Left hindlimb (tissue), 1 donor: ENCODE measurements around the gene PPFIA3.
A peak's percentile ranks its signal among the peaks of the same experiment; 100 is the strongest.
"Not testable (repeated sequence)": the region's sequence is repeated elsewhere in the genome, so short reads cannot be mapped to it uniquely, and the experiment has no call there.

Experiments used
- DNase-seq: peaks from one replicate; pipeline ENCODE4 v3.0.0-alpha.2; 2018

Gene PPFIA3

DNA sequence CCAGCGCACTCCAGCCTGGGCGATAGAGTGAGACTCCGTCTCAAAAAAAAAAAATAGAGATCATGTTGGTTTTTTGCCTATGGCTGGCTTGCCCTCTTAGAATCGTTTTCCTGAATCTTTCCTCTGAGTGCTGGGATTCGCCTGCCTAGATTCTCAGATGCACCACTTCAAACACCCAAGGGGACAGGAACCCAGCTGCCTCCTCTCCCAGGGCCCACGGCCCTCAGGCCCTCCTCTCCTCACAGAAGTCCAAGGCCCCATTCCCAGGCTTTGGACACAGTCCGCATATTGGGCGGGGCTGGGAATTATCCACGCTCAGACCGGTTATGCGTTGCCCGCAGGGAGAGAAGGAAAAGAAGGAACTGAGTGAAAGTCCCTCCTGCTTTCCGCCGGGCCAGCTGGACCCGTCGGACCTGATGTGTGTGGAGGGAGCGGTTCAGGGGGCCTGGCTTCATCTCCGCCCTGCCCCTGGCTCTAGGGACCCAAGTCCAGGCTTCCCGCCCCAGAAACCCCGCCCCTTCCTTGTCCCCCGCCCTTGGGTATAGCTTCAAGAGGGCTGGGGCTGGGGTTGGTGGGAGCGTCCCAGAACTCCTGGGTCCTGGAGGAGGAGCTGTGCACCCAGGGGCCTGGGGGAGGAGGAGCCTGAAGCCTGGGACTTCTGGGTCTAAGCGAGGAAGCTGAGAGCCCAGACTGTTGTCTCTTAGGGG is 5.8 kb downstream of the PPFIA3 start:
- no peak for DNase-seq

DNA sequence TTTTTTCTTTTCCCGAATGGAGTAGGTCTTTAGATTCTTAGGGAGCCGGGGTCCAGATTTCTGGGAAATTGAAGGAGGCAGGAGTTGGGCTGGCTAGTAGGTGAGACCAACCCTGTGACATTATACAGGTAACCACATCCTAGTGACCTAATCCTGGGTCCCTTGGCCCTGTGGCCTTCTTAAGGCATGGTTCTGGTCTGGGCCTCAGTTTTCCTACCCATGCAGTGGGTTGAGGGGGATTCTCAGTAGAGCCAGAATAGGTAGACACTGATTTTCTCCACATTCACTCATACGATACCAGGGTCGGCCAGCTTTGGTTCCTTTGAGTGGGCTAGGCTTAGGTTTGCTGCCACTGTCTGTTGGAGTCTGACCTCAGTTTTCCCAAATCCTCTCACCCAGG is 7.2 kb downstream of the PPFIA3 start:
- DNase-seq = no peak

DNA sequence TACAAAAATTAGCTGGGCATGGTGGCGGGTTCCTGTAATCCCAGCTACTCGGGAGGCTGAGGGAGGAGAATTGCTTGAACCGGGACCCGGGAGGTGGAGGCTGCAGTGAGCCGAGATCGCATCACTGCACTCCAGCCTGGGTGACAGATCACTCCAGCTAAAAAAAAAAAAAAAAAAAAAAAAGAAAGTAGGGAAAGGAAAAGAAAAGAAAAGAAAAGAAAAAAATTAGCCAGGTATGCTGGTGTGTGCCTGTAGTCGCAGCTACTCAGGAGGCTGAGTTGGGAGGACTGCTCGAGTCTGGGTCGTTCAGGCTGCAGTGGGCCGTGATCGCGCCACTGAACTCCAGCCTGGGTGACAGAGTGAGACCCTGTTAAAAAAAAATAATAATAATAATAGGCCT is 7.9 kb downstream of the PPFIA3 start:
- not testable (repeated sequence) for DNase-seq

DNA sequence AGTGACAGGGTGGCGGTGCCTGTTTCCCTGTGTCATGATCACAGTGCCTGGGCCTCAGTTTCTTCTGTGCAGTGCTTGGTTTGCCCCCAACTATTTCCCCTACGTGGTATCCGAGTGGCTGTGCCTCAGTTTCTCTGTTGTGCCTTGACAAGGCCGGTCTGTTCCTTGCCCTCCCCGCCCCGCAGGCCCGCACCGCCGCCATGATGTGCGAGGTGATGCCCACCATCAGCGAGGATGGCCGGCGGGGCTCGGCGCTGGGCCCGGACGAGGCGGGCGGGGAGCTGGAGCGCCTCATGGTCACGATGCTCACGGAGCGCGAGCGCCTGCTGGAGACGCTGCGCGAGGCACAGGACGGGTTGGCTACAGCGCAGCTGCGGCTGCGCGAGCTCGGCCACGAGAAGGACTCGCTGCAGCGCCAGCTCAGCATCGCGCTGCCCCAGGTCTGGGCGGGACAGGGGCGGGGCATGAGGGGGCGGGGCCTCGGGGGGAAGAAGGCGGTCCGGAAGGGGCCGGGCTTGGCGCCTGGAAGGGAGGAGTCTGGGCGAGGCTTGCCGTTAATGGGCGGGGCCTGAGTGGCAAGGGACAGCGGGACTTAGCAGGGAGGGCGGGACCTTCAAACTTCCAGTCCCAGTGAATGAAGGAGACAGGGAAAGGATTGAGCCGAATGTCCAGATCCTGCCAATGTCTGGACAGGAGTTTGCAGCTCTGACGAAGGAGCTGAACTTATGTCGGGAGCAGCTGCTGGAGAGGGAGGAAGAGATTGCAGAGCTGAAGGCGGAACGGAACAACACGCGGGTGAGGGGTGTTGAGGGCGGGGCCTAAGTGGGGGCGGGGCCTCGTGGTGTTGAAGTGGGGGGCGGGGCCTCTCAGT is 8.6 kb downstream of the PPFIA3 start:
- DNase-seq = peak; percentile 98

DNA sequence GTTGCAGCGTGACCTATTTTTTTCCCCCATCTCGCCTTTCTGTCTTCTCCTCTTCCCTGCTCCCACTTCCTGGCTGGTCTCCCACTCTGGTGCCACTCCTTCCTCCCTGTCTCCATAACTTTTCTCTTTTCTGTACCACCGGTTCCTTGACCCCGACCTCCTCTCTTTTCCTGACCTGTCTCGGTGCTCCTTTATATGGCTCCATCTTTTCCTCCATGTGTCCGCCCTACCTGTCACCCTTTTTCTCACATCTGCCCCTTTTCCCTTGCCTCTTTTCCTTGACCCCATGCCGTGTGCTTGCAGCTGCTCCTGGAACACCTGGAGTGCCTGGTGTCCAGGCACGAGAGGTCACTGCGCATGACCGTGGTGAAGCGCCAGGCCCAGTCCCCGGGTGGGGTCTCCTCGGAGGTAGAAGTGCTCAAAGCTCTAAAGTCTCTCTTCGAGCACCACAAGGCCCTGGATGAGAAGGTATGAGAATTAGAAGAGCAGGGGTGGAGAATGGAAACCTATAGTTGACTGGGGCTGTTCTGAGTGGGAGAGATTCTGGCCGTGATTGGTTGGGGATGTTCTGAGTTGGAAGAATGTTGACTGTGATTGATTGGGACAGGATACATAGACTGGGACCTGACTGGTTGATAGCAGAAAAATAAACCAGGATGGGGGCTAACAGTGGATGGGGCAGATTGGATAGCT is 9.3 kb downstream of the PPFIA3 start:
- peak; percentile 17 for DNase-seq

DNA sequence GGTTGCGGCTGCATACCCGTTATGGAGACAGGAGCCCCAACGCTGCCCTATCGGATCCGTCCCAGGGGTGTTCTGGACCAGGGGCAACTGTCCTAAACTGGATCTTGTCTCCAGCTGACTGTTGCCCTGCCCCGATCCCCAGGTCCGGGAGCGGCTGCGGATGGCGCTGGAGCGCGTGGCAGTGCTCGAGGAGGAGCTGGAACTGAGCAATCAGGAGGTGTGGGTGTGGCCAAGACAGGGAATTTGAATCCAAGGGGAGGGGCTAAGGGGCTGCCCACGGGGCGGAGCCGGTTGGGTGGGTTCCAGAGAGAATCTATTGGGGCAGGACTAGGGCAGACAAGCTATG is 9.9 kb downstream of the PPFIA3 start:
- DNase-seq = peak; percentile 45

DNA sequence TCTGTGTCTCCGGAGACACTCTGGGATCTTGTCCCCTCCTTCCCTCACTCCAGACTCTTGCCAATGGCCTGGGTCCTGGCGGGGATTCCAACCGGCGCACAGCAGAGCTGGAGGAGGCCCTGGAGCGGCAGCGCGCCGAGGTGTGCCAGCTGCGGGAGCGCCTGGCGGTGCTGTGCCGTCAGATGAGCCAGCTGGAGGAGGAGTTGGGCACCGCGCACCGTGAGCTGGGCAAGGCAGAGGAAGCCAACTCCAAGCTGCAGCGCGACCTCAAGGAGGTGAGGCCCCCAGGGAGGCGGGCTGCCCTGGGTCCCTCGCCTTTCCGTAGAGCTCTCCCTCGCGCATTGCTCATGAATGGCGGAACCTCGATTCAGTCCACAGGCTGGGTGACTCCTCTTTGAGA is 11.0 kb downstream of the PPFIA3 start:
- no peak for DNase-seq

DNA sequence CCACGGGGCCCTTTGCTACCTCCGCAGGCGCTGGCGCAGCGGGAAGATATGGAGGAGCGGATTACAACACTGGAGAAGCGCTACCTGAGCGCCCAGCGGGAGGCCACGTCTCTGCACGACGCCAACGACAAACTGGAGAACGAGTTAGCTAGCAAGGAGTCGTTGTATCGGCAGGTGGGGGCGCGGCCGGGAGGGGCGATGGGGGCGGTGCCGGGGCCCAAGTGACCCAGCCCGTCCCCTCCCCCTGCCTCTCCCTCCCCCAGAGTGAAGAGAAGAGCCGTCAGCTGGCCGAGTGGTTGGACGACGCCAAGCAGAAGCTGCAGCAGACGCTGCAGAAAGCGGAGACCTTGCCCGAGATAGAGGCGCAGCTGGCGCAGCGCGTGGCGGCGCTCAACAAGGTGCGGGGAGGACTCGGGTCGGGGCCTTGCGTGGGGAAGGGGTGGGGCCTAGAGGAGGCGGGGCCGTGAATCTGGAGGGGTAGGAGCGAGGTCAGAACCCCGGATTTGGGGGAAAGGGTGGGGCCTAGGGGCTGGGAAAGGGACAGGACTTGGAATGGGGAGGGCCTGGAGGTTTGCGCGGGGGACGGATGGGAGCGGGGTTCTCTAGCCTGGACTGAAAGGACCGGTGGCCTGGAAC is 13.7 kb downstream of the PPFIA3 start:
- peak; percentile 53 for DNase-seq

DNA sequence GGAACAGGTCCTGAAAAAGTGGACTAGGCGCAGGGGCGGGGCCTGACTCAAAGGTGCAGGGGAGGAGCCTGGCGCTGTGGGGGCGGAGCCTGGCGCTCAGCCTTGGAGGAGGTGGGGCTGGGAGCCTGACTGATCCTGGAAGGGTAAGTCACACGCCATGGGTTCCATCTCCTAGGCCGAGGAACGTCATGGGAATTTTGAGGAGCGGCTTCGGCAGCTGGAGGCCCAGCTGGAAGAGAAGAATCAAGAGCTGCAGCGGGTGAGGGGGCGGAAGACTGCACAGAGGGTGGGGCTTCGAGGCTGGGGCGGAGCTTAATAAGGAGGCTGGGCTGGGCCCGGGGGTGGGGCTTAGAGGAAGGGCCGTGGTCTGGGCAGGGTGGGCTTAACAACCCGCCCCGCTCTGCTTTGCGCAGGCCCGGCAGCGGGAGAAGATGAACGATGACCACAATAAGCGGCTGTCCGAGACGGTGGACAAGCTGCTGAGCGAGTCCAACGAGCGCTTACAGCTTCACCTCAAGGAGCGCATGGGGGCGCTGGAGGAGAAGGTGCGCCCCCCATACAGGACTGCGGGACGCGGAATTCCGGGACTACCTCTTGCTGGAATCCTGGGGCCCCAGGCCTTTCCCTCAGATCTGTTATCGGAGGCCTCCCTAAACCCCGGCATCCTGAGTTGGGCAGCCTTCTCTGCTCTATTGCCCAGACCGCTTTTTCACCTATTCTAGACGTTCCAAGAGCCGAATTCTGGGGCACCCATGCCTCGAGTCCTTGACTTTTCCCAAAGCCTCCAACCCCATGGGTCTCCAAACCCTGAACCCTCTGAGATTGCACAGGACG is 14.5 kb downstream of the PPFIA3 start:
- DNase-seq = peak; percentile 86

DNA sequence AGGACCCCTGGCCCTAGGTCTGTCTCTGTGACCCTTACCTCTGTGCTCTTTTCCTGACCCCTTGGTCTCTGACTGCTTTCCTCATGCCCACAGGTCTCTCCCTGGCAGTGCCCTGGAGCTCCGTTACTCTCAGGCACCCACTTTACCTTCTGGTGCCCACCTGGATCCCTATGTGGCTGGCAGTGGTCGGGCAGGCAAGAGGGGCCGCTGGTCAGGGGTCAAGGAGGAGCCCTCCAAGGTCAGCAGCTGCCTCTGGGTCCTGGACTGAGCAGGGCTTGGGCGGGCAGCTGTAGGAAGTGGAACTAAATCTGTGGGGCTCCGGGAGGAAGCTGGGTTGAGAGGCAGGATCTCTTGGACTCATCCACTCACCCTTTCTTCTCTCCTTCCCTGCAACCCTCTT is 16.3 kb downstream of the PPFIA3 start:
- DNase-seq = no peak

DNA sequence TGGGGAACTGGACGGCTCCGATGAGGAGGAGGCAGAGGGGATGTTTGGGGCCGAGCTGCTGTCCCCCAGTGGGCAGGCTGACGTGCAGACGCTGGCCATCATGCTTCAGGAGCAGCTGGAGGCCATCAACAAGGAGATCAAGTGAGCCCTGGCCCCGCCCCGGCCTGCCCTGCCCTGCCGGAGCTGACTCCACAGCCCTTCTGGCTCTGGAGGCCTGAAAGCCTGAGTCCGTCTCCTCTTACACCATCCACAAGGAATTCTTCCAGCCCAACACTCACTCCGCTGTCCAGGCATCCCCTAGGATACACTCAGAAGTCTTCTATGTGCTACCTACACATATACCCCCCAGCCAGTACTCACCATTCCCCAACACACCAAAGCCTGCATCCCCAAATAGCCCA is 17.4 kb downstream of the PPFIA3 start:
- peak; percentile 32 for DNase-seq

DNA sequence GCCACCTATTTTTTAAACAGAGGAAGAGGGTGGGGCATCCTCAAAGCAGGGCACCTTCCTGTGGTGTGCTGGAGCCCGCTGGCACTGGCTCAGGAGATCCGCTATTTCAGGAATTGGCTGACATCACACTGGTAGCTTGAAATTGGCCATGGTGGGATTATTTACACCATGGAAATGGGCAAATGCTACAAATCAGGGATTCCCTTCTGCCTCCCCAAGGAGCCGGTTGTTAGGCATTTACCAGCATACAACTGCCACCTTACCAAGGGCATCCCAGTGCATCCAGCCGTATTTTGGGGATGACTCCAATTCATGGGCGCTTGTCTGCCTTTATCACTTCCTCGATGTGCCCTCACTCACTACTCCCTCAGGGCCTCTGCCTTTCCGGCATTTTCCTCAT is 21.6 kb downstream of the PPFIA3 start:
- DNase-seq = no peak

DNA sequence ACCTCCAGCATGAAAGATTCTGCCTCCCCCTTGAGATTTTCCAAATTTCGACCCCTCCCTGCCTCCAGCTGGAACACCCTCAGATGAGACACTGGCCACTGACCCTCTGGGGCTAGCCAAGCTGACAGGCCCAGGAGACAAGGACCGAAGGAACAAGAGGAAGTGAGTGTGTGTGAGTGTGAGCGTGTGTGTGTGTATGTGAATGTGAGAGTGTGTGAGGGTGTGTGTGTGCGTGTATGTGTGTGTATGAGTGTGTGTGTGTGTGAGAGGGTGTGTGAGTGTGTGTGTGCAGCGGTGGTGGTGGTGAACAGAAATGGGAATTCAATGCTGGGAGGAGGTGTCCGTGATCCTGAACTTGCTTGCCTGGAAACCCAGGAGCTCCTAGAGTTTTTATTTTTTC is 22.0 kb downstream of the PPFIA3 start:
- no peak for DNase-seq

DNA sequence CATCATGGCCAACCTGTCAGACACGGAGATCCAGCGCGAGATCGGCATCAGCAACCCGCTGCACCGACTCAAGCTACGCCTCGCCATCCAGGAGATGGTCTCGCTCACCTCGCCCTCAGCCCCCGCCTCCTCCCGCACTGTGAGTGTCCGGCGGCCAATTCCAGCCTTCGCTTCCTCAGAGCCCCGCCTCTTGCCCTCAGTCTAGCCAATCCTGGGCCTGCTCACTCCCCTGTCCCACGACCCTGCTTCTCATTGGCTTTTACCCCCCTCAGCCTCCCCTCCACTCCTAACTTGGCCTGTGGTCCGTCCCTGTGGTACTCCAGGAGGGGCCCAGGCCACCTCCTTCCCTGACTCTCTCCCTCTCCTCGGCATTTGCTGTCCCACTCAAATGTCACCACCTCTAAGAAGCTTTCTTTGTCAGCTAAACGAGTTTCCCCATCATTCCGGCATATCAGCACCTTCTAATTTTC is 23.6 kb downstream of the PPFIA3 start:
- peak; percentile 92 for DNase-seq

DNA sequence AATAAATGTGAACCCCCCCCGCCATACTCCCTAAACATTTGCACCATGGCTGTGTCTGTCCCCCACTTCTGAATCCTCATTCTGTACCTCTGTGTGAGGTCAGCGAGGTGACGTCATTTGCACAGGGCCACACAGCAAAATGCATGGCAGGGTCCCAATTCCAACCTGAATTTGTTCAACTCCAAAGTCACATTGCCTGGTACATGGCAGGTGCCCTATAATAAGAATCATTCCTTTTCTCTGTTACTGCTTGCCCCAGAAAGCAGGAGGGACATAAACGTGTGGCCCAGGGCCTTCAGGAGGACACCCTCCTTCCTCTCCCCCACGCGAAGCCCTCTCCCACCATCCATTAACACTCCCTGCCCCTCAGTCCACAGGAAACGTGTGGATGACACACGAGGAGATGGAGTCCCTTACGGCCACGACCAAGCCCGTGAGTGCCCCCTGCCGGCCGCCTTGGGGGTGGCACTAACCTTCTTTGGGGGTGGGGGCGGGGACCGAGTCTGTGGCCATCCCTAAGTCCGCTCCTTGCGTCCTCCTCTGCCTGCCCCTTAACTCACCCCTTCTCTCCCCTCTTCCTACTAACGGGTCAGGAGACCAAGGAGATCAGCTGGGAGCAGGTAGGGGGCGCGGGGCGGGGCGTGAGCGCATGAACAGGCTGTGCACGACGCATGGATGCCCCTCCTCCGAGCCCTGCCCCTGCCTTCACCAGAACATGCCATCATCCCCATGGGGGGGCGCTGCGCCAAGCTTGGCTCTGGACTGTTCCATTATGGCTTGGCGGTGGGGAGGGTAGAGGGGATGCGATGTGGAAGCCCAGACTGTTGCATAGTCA is 26.4 kb downstream of the PPFIA3 start:
- DNase-seq = peak; percentile 85

DNA sequence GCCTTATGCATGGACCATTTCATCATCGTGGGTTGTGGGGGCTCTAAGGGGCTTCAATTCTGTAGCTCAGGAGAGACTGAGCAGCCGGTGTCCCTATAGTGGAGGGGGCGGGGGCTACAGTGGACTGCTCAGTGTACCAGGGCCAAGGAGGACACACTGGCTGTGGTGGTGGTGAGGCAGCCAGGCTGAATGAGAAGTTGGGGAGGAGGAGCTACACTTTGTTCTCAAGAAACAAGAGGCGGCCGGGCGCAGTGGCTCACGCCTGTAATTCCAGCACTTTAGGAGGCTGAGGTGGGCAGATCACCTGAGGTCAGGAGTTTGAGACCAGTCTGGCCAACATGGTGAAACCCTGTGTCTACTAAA is 27.0 kb downstream of the PPFIA3 start:
- not testable (repeated sequence) for DNase-seq

DNA sequence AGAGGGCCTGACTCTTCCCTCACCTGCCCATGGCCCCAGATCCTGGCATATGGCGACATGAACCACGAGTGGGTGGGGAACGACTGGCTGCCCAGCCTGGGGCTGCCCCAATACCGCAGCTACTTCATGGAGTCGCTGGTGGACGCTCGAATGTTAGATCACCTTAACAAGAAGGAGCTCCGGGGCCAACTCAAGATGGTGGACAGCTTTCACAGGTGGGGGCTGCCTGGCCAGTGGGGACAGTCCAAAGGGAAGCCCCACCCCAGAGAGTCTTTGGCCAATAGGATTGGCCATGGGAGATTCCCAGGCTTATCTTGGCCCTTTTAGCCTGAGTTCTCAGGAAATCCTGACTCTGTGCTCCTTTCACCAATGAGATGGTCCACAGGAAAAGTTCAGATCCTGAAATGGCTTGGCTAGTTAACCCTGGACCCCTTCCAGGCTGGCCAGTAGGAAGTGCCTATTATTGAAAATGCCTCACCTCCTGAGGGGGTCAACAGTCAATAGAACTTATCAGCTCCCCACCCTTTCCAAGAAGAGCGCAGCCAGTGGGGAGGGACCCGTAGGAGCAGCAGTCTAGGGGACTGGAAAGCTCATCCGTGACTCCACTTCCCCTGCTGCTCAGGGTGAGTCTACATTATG is 28.8 kb downstream of the PPFIA3 start:
- no peak for DNase-seq

DNA sequence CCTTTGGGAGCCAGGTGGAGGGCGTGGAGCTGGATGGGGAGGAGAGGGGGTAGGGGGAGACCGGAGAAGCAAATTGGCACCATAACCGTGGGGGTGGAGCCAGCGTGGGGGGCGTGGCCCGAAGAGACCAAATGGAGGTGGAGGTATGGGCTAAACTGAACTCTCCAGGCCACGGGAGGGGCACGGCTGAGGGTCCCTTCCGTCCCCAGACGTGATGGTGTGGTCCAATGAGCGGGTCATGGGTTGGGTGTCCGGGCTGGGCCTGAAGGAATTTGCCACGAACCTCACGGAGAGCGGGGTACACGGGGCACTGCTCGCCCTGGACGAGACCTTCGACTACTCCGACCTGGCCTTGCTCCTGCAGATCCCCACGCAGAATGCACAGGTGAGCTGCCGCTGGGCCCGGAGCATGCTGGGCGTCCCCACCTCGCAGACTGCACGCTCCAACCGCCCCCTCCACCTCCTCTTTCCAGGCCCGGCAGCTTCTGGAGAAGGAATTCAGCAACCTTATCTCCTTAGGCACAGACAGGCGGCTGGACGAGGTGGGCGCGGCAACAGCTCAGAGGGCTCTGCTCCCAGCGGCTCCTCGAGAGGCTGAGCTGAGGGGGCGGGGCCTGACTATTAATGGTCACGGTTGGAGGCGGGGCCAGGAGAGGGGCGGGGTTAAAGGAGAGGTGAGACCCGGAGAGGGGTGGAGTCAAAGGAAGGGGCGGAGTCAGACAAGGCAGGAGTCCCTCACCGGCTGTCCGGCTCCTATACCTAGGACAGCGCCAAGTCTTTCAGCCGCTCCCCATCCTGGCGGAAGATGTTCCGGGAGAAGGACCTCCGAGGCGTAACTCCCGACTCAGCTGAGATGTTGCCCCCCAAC is 29.7 kb downstream of the PPFIA3 start:
- peak; percentile 97 for DNase-seq

DNA sequence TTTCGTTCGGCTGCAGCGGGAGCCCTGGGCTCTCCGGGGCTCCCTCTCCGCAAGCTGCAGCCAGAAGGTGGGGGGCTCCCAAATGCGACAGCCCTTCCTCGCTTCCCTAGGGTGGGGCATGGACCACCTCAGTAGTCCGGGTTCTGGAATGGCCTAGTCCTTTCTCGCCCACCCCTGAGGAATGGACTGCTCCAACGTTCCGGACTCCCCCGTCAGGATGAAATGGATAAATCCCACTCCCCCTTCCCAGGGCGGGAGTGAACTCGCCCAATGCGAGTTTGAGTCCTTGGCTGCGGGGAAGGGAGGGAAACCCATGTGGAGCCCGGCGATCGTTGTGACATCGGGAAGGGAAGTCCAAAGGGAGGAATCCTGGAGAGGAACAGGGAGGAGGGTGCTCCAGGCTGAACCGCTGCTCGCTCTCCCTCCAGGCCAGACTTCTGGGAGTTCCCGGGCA is 30.3 kb downstream of the PPFIA3 start:
- peak; percentile 90 for DNase-seq
